Natural killer cell (primary cell): Measurements from ENCODE around the gene IGF1R. TPM values are rescaled to one million over a fixed set of nuclear protein-coding genes. Genes with fewer than 3 reads are reported as not detected.
A peak's percentile ranks its signal among the peaks of the same experiment; 100 is the strongest.

Experiments used
- ATAC-seq, 3 donors: fragments of 150-1000 bp in 2 of 3; fragments of 200-7000 bp in 1 of 3; cut with Tn5 transposase; 1 replicate in 1 of 3; 2 replicates in 2 of 3; pipeline ENCODE4 v1.10.0; 2021; ENCODE audit warnings: mild to moderate bottlenecking in 2 of 3, moderate library complexity in 2 of 3
- DNase-seq, 2 donors: peaks; one replicate each; pipeline versions ENCODE4 v3.0.0 to v3.0.0-alpha.2; 2013 to 2021; ENCODE audit warnings: mixed read lengths in 1 of 2
- H3K27ac ChIP-seq: one replicate; pipeline ENCODE4 v1.5.1; 2013; ENCODE audit warnings: mild to moderate bottlenecking, low read length
- H3K27me3 ChIP-seq: one replicate; pipeline ENCODE4 v1.6.1; 2013; ENCODE audit warnings: low read length; ENCODE audit not compliant: control insufficient read depth, insufficient read depth
- H3K36me3 ChIP-seq: one replicate; pipeline ENCODE4 v1.6.1; 2013; ENCODE audit warnings: low read length; ENCODE audit not compliant: control insufficient read depth, insufficient read depth
- H3K4me1 ChIP-seq: one replicate; pipeline ENCODE4 v1.6.1; 2013; ENCODE audit warnings: low read length; ENCODE audit not compliant: control insufficient read depth, insufficient read depth
- H3K4me3 ChIP-seq: one replicate; pipeline ENCODE4 v1.5.1; 2013; ENCODE audit warnings: low read length
- H3K9me3 ChIP-seq: one replicate; pipeline ENCODE4 v1.6.1; 2013; ENCODE audit warnings: low read length; ENCODE audit not compliant: control insufficient read depth, insufficient read depth
- H3K27ac Mint-ChIP-seq, 2 donors: one replicate each; pipeline ENCODE4 v1.8.0; 2022; ENCODE audit warnings: mild to moderate bottlenecking in 2 of 2, mixed read lengths in 2 of 2, moderate library complexity in 1 of 2
- H3K27me3 Mint-ChIP-seq, 2 donors: one replicate each; pipeline ENCODE4 v1.8.0; 2022; ENCODE audit warnings: low read depth in 2 of 2, mixed read lengths in 2 of 2
- H3K36me3 Mint-ChIP-seq: one replicate; pipeline ENCODE4 v1.8.0; 2022; ENCODE audit warnings: mixed read lengths
- H3K4me1 Mint-ChIP-seq, 2 donors: one replicate each; pipeline ENCODE4 v1.8.0; 2022; ENCODE audit warnings: mixed read lengths in 2 of 2
- H3K4me3 Mint-ChIP-seq: one replicate; pipeline ENCODE4 v1.8.0; 2022; ENCODE audit warnings: mild to moderate bottlenecking, moderate library complexity, mixed read lengths
- H3K9me3 Mint-ChIP-seq, 2 donors: one replicate each; pipeline ENCODE4 v1.8.0; 2022; ENCODE audit warnings: mixed read lengths in 2 of 2
- WGBS: methylation state at CpG from one replicate; pipeline ENCODE4 v1.1.7; 2013; ENCODE audit warnings: missing lambda C conversion rate; ENCODE audit not compliant: insufficient coverage; 5-methylcytosine and 5-hydroxymethylcytosine counted together
- intact Hi-C: fragments of 100-400 bp; cut with micrococcal nuclease; formaldehyde crosslinking; loops from one replicate; pipeline ENCODE4 v1.14.2; 2022
- total RNA-seq, 4 donors: library from RNA; stranded (reverse); fragments of 120-200 nt in 1 of 4; gene quantifications; one replicate each; pipeline versions ENCODE4 v1.2.3 to v1.2.4, GENCODE V29; 2013 to 2022
- TF ChIP-seq, protein P1 (sequence below): fragments of 200-600 bp; IDR thresholded peaks from one replicate; pipeline ENCODE4 v1.8.0; 2022; ENCODE audit warnings: antibody characterized with exemption

The IGF1R gene
- total RNA-seq, 3 donors from 2014 or later (not counting 1 experiment from before 2014, with no cell fraction given) = 47.3 to 50.7 (median 49.0) TPM

DNA sequence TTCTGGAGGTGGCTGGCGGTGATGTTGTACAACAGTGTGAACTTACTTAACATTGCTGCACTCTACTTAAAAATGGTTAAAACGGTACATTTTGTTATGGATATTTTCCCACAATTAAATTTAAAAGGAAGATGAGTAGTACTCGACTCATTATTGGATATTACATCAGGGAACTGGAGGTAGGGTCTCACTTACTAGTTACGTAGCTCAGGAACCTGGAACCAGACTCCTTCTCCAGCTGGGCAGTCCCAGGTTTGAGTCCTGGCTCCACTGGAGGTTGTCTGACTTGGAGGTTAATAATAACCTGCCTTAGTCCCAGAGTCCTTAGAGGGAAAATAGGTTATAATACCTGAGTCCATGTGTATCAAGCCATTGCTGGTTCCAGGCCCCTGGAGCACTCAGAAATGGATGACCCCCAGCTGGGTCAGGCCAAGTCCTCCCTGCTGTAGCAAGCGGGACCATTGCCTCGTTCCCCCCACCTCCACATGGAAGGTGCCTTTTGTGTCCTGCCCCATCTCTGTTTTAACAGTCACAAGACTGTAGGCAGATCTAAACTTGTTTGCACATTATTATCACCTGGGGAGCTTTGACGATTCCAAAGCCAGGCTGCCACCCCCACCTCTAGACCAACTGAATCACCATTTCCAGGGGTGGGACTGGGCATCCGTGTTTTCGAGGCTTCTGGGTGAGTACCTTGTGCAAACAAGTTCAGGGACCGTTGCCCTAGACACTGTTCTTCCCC, 126.6 kb downstream of the IGF1R start:
- H3K4me1 Mint-ChIP-seq = peaks cover 43 to 49% of the 10 kb centered on the region in 2 donors
- intact Hi-C loops = loop anchor here (5.0 kb wide), 2 partner anchors 123 to 282 kb away; no protein-coding TSS in a partner anchor
- no peaks in the 10 kb centered on the region for H3K27me3 Mint-ChIP-seq

DNA sequence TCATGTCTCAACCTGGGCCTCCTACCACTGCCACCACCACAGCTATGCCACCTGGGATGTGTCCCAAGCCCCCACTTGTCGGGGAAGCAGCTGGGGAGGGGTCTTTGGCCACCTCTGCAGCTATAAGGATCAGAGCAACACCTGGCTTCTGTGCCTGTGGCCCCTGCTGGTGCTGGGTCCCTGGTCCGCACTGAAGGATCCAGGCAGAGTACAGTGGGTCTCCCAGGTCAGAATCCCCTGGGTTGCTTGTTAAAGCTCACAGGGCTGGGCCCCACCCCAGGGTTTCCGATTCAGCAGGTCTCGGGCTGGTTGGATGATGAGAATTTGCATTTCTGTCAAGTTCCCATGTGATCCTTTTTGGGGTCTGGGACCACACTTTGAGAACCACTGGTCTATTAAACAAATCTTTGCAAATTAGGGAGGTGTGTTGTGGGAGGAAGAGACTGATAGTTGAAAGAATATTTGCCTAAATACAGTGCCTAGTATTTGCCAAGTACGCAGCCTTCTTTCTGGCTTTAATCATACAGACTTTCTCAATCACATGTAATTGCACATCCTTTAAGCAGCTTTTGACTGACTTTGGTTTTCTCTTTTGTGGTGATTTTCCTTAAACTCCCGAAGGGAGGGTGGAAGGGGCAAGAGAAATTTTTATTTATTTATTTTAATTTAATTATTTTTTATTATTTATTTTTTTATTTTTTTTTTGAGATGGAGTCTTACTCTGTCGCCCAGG, 127.3 kb downstream of the IGF1R start:
- 86% methylated on average over 5 of the region's 7 CpGs for WGBS
- Mint-ChIP-seq H3K36me3 (no peaks in the 10 kb centered on the region), H3K27ac (no peak overlapping the region), H3K4me1 (peaks cover 40 to 45% of the 10 kb centered on the region in 2 donors), H3K27me3 (no peaks in the 10 kb centered on the region), H3K9me3 (no peaks in the 10 kb centered on the region), H3K4me3 (no peak overlapping the region)
- no peak overlapping the region for H3K27ac ChIP-seq
- peaks cover 30% of the 10 kb centered on the region for H3K4me1 ChIP-seq
- no peaks in the 10 kb centered on the region for H3K36me3 ChIP-seq
- DNase-seq = no peak
- no peak for ATAC-seq
- H3K4me3 ChIP-seq = no peak overlapping the region
- TF ChIP-seq, protein P1, sequence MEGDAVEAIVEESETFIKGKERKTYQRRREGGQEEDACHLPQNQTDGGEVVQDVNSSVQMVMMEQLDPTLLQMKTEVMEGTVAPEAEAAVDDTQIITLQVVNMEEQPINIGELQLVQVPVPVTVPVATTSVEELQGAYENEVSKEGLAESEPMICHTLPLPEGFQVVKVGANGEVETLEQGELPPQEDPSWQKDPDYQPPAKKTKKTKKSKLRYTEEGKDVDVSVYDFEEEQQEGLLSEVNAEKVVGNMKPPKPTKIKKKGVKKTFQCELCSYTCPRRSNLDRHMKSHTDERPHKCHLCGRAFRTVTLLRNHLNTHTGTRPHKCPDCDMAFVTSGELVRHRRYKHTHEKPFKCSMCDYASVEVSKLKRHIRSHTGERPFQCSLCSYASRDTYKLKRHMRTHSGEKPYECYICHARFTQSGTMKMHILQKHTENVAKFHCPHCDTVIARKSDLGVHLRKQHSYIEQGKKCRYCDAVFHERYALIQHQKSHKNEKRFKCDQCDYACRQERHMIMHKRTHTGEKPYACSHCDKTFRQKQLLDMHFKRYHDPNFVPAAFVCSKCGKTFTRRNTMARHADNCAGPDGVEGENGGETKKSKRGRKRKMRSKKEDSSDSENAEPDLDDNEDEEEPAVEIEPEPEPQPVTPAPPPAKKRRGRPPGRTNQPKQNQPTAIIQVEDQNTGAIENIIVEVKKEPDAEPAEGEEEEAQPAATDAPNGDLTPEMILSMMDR = no peak
- no peaks in the 10 kb centered on the region for H3K27me3 ChIP-seq
- intact Hi-C loops = loop anchor here (5.0 kb wide), 2 partner anchors 123 to 282 kb away; no protein-coding TSS in a partner anchor
- H3K9me3 ChIP-seq = no peaks in the 10 kb centered on the region

More for the DNA sequence above, 126.6 kb downstream of the IGF1R start:
- Mint-ChIP-seq H3K36me3 (no peaks in the 10 kb centered on the region), H3K4me3 (no peak overlapping the region), H3K27ac (no peak overlapping the region), H3K9me3 (no peaks in the 10 kb centered on the region)
- no peaks in the 10 kb centered on the region for H3K36me3 ChIP-seq
- no peak for DNase-seq
- ATAC-seq = no peak
- no peak overlapping the region for H3K27ac ChIP-seq
- no peaks in the 10 kb centered on the region for H3K9me3 ChIP-seq
- TF ChIP-seq, protein P1 = no peak
- H3K4me1 ChIP-seq = peaks cover 30% of the 10 kb centered on the region
- H3K4me3 ChIP-seq = no peak overlapping the region
- no peaks in the 10 kb centered on the region for H3K27me3 ChIP-seq
- 95% methylated on average over 8 of the region's 10 CpGs for WGBS

DNA sequence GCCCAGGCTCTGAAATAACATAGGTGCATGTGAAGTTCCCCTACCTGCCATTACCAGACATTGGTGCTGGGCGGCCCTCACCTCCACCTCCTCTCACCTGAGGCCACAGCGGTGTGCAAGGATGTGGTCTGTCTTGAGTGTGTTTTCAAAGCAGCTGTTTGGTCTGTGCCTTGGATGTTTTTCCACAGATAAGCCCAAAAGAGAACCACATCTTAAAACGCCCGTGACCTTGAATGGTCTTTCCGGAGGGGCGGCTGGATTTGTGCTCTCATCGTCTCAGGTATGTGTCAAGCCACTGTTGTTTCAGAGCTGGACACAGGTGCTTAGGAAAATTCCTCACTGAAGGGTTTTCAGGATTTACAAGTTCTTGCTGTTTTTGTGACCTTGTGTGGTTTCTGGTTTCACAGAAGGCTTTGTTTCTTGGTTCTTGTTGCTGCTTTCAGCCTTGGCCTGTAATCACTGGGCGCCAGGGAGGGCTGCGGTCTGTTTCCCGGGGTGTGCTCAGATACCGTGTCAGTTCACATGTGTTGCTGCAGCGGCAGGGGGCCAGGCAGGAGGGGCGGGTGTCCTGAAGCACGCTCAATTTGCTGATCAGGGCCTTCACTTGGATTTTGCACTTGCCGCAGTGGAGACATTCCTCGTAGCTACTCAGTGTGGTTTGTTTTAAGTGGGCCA, 128.4 kb downstream of the IGF1R start:
- peaks cover 30% of the 10 kb centered on the region for H3K4me1 ChIP-seq
- no peaks in the 10 kb centered on the region for H3K27me3 ChIP-seq
- no peaks in the 10 kb centered on the region for H3K36me3 ChIP-seq
- intact Hi-C loops = loop anchor here (5.0 kb wide), 2 partner anchors 124 to 281 kb away; no protein-coding TSS in a partner anchor
- no peaks in the 10 kb centered on the region for H3K27me3 Mint-ChIP-seq
- peak overlapping the region; percentile 61 for H3K4me3 Mint-ChIP-seq
- no peak overlapping the region for H3K4me3 ChIP-seq
- no peaks in the 10 kb centered on the region for H3K9me3 Mint-ChIP-seq
- no peaks in the 10 kb centered on the region for H3K9me3 ChIP-seq
- no peak overlapping the region for H3K27ac ChIP-seq
- H3K27ac Mint-ChIP-seq = peak overlapping the region; percentile 21 to 79
- peak in 1 of 2 donors; percentile 45 for DNase-seq
- 15% methylated on average over 15 of the region's 16 CpGs for WGBS
- TF ChIP-seq, protein P1 = no peak
- peak; percentile 41 to 65 (median 45) for ATAC-seq
- H3K4me1 Mint-ChIP-seq = peaks cover 33 to 37% of the 10 kb centered on the region in 2 donors
- H3K36me3 Mint-ChIP-seq = no peaks in the 10 kb centered on the region
